Testis (tissue), 3 donors: ENCODE results near the gene GRIP2. TPM values are rescaled to one million over a fixed set of nuclear protein-coding genes. Genes with fewer than 3 reads are reported as not detected.

Source experiments
- DNase-seq: peaks from one replicate; pipeline ENCODE4 v3.0.0-alpha.2; 2019
- H3K27ac ChIP-seq, 2 donors: fragments of 200-600 bp; sonication (generic); one replicate each; pipeline ENCODE4 v1.5.1; 2019
- H3K27me3 ChIP-seq: fragments of 200-600 bp; sonication (generic); one replicate; pipeline ENCODE4 v1.5.1; 2019
- H3K36me3 ChIP-seq: fragments of 200-600 bp; sonication (generic); one replicate; pipeline ENCODE4 v1.5.1; 2017; ENCODE audit warnings: low read depth; ENCODE audit errors: missing control alignments
- H3K4me1 ChIP-seq: fragments of 200-600 bp; sonication (generic); one replicate; pipeline ENCODE4 v1.5.1; 2019
- H3K4me3 ChIP-seq, 2 donors: fragments of 200-600 bp; sonication (generic); one replicate each; pipeline ENCODE4 v1.5.1; 2017 to 2019
- H3K9me3 ChIP-seq: fragments of 200-600 bp; sonication (generic); one replicate; pipeline ENCODE4 v1.5.1; 2017
- POLR2A ChIP-seq: fragments of 450-650 bp; IDR thresholded peaks from one replicate; pipeline ENCODE4 v1.6.1; 2017; ENCODE audit warnings: antibody characterized with exemption, mild to moderate bottlenecking, moderate library complexity
- WGBS, 2 donors: methylation state at CpG; one replicate each; pipeline ENCODE4 v1.1.5; 2018; 5-methylcytosine and 5-hydroxymethylcytosine counted together
- intact Hi-C: fragments of 100-400 bp; cut with DNase I; formaldehyde crosslinking; loops from one replicate; pipeline ENCODE4 v1.15.1; 2023; ENCODE audit warnings: low total_unique reads
- polyA plus RNA-seq: library from polyadenylated mRNA; stranded (reverse); fragments of 350-450 nt; fragmentation: Illumina TruSeq; extraction: RNeasy Lipid Tissue Mini Kit (QIAGEN cat#74804); gene quantifications from one replicate; pipeline ENCODE4 v1.2.3, GENCODE V29; 2014; ENCODE audit warnings: low read depth, low replicate concordance; ENCODE audit not compliant: insufficient read depth
- total RNA-seq, 2 donors: library from RNA; depleted of rRNA; stranded (reverse); fragments of >200 nt; gene quantifications; one replicate each; pipeline ENCODE4 v1.2.3, GENCODE V29; 2016
- TF ChIP-seq, protein P1 (sequence below), 3 experiments: fragments of 450-650 bp in 2 of 3; fragments of 200-600 bp in 1 of 3; sonication (generic) in 1 of 3; IDR thresholded peaks; one replicate each; pipeline ENCODE4 v1.5.1; 2016 to 2019; ENCODE audit warnings: antibody characterized with exemption in 3 of 3, mild to moderate bottlenecking in 2 of 3, moderate library complexity in 1 of 3

Gene GRIP2
- total and polyA plus RNA-seq, 3 donors from 2014 or later = 2.4 to 3.2 (median 2.7) TPM

DNA sequence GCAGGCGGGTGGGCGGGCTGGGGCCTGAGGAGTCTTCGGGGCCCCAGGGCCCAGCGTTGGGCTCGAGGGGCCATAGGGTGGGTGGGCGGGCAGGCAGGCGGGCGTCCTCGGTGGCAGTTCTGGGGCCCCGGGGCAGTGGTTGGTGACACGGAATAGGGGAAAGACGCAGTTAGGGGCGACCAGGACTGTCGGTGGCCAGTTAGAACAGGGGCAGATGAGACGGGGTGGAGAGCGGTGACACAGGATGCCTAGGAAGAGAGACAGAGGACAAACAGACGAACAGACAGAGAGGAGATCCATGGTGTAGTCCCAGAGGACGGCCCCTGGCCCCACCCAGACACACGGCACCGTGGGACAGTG lies 36.5 kb downstream of the GRIP2 start:
- Histone ChIP-seq H3K4me3 (no peak overlapping the region), H3K36me3 (no peaks in the 10 kb centered on the region), H3K9me3 (no peaks in the 10 kb centered on the region), H3K4me1 (no peaks in the 10 kb centered on the region), H3K27ac (no peak overlapping the region), H3K27me3 (no peaks in the 10 kb centered on the region)
- WGBS, 2 donors = 94% methylated on average over 20 of the region's 20 CpGs
- no peak for DNase-seq
- TF ChIP-seq, protein P1, sequence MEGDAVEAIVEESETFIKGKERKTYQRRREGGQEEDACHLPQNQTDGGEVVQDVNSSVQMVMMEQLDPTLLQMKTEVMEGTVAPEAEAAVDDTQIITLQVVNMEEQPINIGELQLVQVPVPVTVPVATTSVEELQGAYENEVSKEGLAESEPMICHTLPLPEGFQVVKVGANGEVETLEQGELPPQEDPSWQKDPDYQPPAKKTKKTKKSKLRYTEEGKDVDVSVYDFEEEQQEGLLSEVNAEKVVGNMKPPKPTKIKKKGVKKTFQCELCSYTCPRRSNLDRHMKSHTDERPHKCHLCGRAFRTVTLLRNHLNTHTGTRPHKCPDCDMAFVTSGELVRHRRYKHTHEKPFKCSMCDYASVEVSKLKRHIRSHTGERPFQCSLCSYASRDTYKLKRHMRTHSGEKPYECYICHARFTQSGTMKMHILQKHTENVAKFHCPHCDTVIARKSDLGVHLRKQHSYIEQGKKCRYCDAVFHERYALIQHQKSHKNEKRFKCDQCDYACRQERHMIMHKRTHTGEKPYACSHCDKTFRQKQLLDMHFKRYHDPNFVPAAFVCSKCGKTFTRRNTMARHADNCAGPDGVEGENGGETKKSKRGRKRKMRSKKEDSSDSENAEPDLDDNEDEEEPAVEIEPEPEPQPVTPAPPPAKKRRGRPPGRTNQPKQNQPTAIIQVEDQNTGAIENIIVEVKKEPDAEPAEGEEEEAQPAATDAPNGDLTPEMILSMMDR (IDR thresholded peaks at IDR 0.05) = no peak
- TF ChIP-seq POLR2A = no peak
- intact Hi-C loops = no loop called here

DNA sequence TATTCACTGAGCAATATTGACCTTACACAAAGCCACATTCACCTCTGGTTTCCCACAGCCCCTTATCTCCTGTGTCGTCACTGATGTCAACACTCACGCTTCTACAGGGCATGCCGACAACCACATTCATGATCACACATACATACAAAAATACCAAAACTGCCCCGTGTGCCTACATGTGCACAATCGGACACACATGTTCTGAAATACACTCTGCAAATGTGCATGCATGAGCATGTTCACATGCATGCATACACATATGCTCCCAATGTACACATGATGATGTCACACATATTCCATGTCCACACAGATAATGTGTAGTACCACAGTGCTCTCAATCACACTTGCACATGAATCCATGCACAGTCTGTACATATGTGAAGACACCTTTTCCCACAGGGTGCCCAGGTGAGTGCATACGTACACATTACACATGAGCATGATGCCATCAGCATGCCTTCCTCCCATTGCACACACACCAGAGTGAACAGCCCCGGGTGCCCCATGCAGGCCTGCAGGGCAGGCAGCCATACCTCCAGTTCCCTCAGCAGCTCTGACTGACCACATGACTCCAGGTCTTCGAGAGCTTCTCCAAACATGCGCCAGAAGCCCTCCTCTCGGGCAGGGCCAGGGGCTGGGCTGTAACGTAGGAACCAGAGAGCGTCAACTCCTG lies 37.0 kb downstream of the GRIP2 start:
- whole genome bisulfite sequencing, 2 donors = 96 to 97% methylated on average over 12 of the region's 12 CpGs
- H3K27ac ChIP-seq = no peak overlapping the region
- H3K27me3 ChIP-seq = no peaks in the 10 kb centered on the region
- TF ChIP-seq POLR2A = no peak
- TF ChIP-seq, protein P1 (IDR thresholded peaks at IDR 0.05) = no peak
- H3K9me3 ChIP-seq = no peaks in the 10 kb centered on the region
- H3K36me3 ChIP-seq = no peaks in the 10 kb centered on the region
- H3K4me1 ChIP-seq = no peaks in the 10 kb centered on the region
- H3K4me3 ChIP-seq = no peak overlapping the region
- intact Hi-C loops = no loop called here
- DNase-seq = no peak

DNA sequence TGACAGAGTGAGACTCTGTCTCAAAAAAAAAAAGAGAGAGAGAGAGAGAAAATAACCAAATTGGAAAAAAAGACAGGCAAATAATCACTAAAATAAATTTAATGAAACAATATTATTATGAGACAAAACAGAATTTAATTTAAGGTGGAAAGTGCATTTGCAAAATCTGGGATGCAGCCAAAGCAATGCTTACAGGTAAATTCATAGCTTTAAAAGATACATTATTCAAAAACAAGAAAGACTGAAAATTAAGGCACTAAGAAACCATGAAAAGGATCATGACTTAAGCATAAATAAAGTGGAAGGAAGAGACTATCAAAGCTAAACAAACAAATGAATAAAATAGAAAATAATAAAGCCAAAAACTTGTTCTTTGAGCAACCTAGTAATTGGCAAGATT lies 37.7 kb downstream of the GRIP2 start:
- intact Hi-C loops = no loop called here
- no peak overlapping the region for H3K27ac ChIP-seq
- no peaks in the 10 kb centered on the region for H3K4me1 ChIP-seq
- no peaks in the 10 kb centered on the region for H3K9me3 ChIP-seq
- no peak overlapping the region for H3K4me3 ChIP-seq
- no peak for DNase-seq
- no peaks in the 10 kb centered on the region for H3K36me3 ChIP-seq
- no peak for TF ChIP-seq POLR2A
- TF ChIP-seq, protein P1 (IDR thresholded peaks at IDR 0.05) = no peak
- H3K27me3 ChIP-seq = no peaks in the 10 kb centered on the region

DNA sequence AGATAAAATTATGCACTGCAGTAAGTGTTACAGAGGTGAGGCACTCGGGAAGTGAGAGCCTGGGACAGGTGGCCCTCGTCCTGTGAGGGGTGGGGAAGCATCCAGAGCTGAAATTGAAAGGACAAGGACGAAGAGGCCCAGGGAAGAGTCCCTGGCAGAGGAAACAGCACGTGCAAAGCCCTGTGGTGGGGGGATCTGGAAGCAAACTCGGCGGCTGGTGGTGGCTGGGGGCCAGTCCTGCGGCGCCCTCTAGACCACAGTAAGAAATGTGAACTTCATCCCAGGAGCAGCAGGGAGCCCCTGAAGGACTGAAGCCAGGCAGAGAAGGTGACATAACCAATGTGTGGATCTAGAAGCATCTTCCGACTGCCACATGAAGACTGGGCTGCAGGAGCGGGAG lies 42.8 kb downstream of the GRIP2 start:
- 79 to 83% methylated on average over 10 of the region's 10 CpGs for WGBS, 2 donors
- TF ChIP-seq, protein P1 (IDR thresholded peaks at IDR 0.05) = no peak
- TF ChIP-seq POLR2A = no peak
- H3K4me3 ChIP-seq = no peak overlapping the region
- intact Hi-C loops = no loop called here
- no peaks in the 10 kb centered on the region for H3K27me3 ChIP-seq
- H3K27ac ChIP-seq = no peak overlapping the region
- peaks cover 3% of the 10 kb centered on the region for H3K4me1 ChIP-seq
- DNase-seq = no peak
- no peaks in the 10 kb centered on the region for H3K9me3 ChIP-seq
- H3K36me3 ChIP-seq = no peaks in the 10 kb centered on the region

DNA sequence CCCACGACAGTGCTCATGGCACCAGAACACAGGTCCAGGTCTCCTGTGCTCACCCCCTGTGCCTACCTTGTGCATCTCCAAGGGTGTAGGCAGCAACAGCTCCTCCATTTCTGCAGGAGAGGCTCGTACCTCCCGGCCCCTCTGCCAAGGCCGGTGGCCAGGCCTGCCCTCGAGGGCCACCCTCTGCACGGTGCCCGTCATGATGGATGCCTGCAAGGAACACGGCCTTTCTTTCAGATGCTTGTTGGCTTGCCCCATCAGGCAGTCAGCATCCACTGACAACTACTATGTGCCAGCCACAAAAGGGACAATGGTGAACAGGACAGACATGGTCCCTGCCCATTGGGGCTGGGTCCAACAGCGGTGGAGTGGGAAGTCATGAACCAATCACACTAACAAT lies 43.8 kb downstream of the GRIP2 start:
- H3K36me3 ChIP-seq = no peaks in the 10 kb centered on the region
- TF ChIP-seq, protein P1 (IDR thresholded peaks at IDR 0.05) = no peak
- TF ChIP-seq POLR2A = no peak
- intact Hi-C loops = no loop called here
- WGBS, 2 donors = 91 to 95% methylated on average over 5 to 9 of the region's 9 CpGs
- no peak overlapping the region for H3K27ac ChIP-seq
- peaks cover 3% of the 10 kb centered on the region for H3K4me1 ChIP-seq
- no peaks in the 10 kb centered on the region for H3K9me3 ChIP-seq
- no peak overlapping the region for H3K4me3 ChIP-seq
- DNase-seq = no peak
- no peaks in the 10 kb centered on the region for H3K27me3 ChIP-seq
